Activated naive CD4-positive, alpha-beta T cell treated with Interleukin-2 at 50 U/mL for 16 hours (primary cell): ENCODE data around the gene RELN.

Experiments
- DNase-seq: peaks from one replicate; pipeline ENCODE4 v3.0.0-alpha.2; 2020

RELN gene

GRCh38 chr7:103989785-103990767 lies 618 bp upstream of the RELN start:
- DNase-seq, result no peak

- no peak for DNase-seq
These were observed 824 bp downstream of the RELN start for GRCh38 chr7:103988468-103989199.

GRCh38 chr7:103987451-103987850 lies 2.0 kb downstream of the RELN start:
- no peak for DNase-seq

- no peak for DNase-seq
These were observed 3.8 kb downstream of the RELN start for GRCh38 chr7:103985565-103986126.

DNA sequence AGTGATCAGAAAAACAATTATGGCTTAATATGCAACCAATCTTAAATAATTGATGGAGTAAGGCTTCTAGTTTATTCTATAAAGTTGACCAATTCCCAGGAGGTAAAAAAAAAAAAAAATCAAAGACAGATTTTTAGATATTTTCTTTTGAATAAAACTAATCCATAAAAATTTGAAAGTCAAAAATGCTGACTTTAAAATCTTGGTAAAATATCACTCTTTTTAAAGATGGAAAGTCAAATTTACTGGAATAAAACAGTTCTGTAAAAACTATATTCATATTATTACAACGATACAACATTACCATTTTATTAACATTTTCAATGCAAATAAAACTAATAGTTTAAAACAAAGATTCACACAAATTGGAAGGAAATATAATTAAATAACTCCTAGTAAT lies 5.4 kb downstream of the RELN start:
- DNase-seq, result no peak

DNA sequence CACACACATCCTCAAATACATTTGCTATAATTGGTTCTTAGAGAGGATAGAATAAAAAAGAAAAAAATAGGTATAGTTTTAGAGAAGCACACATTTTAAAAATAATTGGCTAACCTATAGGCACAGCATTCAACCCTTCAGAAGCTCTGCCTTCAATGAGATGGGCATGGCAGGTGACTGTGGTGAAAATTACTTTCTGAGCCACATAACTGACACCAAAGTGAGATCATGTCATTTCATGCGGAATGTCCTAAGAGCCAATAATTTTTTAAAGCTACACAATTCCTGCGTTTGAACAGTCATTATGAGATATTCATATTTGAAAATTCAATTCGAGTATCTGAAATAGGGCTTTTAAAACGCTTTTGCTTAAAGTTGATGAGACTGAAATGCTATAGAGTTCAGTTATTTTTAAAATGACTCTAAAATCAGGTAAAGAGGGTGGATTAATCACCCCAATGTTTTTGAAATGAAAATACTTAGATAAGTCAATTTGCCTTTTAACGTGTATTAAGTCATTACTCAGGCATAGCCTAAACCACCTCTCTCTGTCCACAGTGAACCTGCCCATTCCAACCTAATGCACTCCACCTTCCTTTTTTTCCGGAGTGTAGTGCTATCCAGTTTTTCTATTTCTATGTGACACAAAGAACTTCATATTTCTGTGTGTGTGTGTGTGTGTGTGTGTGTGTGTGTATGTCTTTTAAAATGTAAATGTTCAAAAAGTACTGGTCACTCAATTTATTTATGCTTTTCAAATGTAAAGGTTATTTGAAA lies 6.1 kb downstream of the RELN start:
- no peak for DNase-seq

GRCh38 chr7:103981003-103981423 lies 8.4 kb downstream of the RELN start:
- DNase-seq, result no peak

DNA sequence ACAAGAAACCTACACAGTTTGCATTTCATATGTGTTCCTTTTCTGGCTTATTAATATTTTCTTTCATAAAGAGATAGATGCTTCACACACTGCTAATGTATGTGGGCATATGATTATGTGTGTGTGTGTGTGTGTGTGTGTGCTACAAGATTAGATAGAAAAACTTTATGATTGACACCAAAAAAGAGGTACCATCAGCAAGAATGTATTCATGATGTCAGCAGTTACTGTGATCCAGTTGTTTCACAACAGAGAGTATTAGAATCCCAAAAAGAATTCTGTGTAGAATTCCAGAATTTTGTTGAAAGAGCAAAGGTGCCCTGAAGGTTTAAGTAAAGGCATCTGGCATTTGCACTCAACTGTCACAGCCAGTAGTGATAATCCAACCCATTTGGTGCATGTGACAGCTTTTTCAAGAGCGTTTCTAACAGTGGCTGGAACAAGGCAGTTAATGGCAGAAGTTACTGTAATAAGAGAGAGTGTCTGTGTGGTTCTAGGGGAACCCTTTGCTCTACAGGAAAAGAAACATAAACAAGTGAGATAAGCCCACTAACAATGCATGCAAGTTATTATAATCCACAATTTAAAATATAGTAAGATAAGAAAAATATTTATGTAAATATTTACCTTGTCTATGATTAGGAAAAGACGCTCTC lies 16.6 kb downstream of the RELN start:
- no peak for DNase-seq

DNA sequence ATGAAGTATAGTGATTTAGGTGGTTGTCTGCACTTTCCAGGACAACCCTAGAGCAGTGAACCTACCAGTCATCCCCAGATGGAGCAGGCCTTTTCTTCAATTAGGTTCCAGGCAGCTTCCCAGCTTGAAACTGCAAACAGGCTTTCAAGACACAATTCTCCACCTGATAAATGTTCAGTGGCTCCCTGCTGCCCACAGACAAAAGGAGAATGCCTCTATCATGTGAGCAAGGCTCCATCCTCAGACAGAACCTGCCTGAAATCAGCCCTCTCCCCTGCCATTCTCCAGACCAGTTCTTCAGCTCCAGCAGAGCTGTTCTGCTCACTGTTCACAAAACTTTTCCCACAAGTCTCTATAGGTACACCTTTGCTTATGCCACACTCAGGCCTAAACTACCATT lies 22.1 kb downstream of the RELN start:
- no peak for DNase-seq

DNA sequence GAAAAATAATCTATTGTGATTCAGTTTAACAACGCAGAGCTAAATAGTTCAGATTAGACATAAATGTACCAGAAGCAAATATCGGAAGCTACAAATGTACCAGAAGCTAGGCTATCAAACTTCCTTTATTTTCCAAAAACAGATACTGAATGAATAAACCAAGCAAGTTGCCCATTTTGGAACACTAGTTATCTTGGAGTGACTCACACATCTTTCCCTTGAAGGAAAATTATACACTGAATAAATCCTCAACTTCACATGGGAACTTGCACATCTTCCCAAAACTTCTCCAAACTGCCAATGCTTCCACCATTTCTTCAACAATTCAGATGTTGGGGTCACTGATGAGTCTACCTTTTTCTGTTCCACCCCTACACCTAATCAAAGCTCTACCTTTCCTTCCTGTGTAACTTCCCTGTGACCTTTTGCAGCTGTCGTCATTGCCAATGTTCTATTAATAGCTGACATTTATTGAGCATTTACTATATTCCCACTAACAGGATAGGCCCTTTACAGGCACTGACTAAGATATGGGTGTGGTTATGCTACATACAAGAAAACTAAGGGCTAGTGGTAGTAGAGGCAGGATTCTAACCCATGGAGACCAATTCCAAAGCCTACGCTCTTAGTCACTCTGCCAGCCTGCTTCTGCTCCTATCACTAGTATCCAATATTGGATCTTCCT lies 22.7 kb downstream of the RELN start:
- DNase-seq, result no peak

- DNase-seq, result no peak
These were observed 25.2 kb downstream of the RELN start for GRCh38 chr7:103964269-103964668.

GRCh38 chr7:103962070-103962469 lies 27.4 kb downstream of the RELN start:
- DNase-seq, result no peak

- DNase-seq, result no peak
These were observed 31.1 kb downstream of the RELN start for GRCh38 chr7:103958284-103958818.

GRCh38 chr7:103955985-103956384 lies 33.5 kb downstream of the RELN start:
- no peak for DNase-seq

- DNase-seq, result no peak
These were observed 37.0 kb downstream of the RELN start for GRCh38 chr7:103952408-103952807.

GRCh38 chr7:103951311-103951710 lies 38.1 kb downstream of the RELN start:
- DNase-seq, result no peak

DNA sequence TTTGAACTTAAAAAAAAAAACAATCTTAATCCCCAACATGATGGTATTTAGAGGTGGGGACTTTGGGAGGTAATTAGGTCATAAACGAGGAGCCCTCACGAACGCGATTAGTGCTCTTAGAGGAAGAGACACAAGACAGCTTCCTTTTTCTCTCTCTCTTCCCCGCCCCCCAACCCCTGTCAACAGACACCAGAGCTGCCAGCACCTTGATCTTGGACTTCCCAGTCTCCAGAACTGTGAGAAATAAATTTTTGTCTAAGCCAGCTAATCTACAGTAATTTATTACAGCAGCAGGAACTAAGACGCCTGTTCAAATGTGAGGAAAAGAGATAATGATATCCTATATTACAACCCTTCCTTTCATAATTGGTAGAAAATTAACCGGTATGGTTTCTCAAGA lies 40.1 kb downstream of the RELN start:
- no peak for DNase-seq

DNA sequence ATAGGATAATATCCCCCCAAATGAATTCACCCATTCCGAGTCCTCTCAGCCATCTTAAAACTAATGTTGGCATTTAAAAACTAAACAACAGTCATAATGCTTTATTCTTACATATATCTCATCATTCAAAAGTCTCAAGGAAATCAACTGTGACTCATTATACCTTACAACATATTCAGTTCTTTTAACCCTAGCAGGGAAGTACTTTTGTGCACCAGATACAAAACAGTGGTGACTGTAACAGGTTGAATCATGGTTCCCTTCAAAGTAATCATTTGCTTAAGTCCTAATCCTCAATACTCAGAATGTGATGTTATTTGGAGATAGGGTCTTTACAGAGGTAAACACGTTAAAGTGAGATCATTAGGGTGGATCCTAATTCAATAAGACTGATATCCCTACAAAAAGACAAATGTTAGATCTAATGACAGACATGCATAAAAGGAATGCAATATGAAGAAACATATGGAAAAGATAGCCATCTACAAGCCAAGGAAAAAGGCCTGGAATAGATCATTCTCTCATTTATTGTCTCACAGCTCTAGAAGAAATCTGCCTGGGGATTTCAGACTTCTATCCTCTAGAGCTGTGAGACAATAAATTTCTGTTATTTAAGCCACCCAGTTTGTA lies 42.3 kb downstream of the RELN start:
- no peak for DNase-seq

GRCh38 chr7:103944230-103944900 lies 45.1 kb downstream of the RELN start:
- no peak for DNase-seq

- no peak for DNase-seq
These were observed 47.5 kb downstream of the RELN start for GRCh38 chr7:103941976-103942375.
